HG03025 (cell line): Measurements from ENCODE around the gene APMAP.

ENCODE experiments used
- ATAC-seq: cut with Tn5 transposase; IDR thresholded peaks from one replicate; pipeline ENCODE4 v1.9.1; 2021; ENCODE audit warnings: mild to moderate bottlenecking, moderate library complexity; ENCODE audit not compliant: unreplicated experiment, low FRiP score

The APMAP gene

DNA sequence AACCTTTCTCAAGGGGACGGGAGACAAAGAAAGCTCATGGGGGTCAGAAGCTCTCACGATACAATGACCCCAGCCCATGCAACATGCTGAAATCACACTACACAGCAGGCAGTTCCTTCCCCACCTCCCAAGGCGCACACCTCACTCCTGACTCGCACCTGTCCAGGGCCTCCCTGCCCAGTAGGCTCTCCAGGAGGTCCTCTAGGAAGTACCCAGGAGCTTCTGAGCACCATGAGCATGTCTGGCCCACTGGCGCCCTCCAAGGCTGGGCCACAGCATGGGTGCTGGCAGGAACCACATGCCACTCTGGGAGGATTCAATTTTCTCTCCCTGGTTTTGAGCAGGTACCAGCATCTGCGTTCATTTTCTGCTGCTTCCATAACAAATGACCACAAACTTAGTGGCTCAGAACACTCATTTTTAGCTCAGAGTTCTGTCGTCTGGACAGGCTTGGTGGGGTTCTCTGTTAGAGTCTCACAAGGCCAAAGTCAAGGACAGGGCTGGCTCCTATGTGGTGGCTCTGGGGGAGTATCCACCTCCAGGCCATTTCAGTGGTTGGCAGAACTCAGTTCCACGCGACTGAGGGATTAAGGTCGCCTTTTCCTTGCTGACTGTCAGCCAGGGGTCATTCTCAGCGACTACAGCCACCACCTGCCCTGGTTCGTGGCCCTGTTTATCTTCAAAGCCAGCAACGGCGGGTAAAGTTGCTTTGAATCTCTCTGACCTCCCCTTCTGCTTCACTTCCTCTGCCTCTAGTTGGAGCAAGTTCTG, 32.7 kb upstream of the APMAP start:
- ATAC-seq, result no peak

DNA sequence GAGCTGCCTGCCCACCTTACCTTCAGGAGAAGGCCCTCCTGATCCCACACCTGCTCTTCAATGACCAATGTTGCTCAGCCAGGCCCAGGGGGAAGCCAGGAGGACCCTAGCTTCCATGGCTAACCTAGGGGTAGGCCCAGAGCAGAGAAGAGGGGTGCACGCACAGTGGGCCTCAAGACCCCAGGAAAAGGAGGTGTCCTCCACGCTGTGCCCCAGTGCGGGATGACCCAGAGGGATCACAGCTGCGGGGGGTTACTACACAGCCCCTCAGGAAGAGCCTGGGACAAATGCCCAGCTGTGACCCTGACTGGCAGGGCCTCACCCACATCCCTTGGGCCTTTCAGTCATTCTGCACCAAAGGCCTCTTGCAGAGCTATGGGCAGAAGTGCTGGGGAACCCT, 31.6 kb upstream of the APMAP start:
- ATAC-seq, result no peak

DNA sequence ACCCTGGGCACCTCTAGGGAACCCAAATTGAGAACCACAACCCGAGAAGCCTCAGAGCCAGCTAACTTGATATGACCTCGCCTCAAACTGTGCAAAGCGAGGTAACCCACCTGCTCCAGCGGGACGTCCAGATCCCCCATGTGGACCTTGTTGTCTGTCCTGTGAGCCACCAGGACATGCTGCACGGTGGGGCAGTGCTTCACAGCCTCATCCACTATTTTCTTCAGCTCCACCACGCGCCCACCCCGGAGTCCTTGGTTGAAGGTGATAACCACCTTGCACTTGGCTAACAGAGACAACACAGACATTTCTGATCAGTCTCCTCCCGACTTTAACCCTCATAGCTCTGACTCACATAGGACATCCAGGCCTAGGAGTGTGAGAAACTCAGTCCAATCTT, 30.8 kb upstream of the APMAP start:
- no peak for ATAC-seq

DNA sequence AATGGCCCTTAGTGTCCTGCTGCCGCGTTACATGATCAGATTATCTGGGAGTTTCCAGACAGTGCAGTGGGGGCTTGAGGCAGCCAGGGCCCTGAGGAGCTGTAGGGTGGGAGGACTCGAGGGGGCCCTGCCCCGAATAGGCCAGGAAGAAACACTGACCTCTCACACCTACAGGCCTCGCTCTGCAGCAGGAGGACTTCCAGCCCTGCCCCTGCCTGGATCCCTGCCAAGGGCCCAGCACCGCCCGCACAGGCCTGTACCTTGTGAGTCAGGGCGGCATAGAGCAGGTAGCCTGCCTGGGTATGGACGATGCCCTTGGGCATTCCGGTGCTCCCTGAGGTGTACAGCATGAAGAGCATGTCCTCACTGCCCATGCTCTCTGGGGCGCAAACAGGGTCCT, 30.1 kb upstream of the APMAP start:
- ATAC-seq, result no peak

DNA sequence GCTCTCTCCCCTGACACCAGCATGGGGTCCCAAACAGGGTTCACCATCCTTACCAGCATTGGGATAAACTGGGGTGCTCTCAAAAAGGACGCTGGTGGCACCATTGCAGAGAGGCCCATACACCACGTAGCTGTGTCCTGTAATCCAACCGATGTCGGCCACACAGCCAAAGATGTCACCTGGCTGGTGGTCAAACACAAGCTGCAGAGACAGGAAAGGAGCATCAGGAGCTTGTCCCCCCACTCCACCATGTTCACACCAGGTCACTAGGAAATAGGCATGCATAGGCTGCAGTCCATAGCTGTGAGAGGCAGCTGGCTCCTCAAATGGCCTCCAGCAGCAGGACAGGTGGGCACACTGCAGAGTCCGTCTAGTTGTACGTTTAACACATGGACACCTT, 28.8 kb upstream of the APMAP start:
- no peak for ATAC-seq

DNA sequence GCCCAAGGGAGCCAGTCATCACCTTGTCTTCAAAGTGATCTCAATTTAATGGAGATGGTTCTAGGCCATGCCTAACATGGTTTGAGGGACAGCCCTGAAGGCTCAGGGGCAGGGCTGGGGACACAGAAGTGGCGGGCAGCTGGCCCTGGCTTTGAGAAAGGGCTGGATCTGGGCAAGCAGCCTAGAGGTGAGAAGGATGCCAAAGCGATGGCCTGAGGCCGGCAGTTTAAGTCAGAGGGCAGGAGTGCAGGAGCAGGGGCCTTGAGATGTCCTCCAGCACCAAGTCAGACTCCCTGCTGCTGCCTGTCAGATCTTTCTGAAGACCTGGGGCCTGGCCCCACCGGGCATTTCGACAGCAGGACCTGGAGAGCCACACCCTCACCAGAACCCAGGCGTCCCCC, 28.4 kb upstream of the APMAP start:
- ATAC-seq, result no peak

DNA sequence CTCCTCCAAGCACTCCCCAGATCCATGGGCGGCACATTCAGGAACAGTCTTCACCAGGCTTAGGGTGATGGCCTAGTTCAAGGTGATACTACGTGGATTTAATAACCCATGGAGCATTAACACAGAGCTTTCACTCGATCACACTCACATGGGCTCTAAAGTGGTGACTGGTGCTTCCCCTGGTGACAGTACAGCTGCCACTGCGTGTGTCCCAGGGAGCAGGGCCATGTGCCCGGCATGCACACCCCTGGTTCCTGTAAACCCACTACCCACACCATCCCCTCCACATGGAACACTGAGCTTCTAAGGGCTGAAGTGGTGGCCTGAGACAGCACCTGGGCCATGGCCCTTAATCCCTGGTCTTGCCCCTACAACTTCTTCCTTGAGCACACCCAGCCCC, 27.8 kb upstream of the APMAP start:
- no peak for ATAC-seq

DNA sequence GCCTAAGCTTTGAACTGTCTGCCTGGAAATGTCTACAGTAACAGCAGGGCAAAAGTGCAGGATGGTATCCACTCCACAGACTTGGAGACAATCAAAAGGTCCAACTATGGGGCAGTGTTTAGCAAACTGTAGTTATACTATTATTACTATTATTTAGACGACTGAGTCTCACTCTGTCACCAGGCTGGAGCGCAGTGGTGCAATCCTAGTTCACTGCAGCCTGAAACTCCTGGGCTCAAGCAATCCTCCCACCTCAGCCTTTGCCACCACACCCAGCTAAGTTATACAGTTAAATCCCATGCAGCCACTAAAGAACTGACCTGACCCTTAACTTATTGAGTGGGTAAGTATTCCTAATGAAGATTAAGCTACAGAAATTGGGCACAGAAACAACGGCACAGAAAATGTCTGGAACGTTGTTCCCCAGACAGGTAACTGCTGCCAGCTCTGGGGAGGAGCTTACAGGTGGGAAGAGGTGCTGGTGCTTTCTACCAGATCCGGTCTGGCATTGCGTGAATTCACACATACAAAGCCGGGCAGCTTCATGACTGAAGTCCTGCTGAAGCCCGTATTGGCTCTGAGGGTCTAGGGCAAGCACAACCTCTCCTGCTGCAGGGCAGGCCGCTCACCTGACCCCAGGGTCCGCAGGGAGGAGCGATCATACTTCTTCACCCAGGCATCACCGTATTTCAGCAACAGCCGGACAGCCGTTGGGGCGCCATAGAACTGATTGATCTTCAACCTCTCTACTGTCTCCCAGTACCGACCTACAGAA, 27.0 kb upstream of the APMAP start:
- no peak for ATAC-seq

DNA sequence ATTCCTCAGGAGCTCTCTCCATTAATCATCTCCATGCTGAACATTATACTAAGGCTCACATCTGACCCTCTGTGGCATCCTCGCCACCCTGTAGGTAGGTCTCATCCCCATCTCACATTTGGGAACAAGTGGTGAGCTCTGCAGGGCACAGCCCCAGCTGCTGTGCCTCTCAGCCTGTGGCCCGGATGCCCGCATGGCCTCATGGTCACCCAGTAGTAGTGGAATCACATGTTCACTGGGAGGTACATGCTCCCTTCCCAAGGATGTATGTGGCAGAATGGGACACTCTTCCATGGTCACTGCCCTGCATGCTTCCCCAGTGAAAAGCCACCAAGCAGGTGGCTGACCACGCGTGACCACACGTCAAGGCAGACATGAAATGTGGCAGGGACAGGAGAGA, 26.3 kb upstream of the APMAP start:
- no peak for ATAC-seq

DNA sequence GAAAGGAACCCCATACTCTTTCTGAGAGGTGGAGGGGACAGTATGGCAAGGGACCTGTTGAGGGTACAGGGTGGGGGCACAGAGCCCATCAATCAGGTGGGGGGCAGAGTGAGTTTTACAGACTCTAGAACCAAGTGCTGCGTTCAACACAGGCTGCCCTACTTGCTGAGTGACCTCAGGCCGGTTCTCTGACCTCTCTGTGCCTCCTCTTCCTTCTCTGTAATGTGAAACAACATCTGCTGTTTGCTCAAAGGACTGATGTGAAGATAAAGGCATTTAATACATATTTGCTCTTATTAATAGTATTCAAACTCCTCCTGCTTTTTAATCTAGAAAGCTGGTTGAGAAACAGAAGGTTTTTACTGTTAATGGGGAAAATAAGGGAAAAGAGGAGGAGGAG, 25.9 kb upstream of the APMAP start:
- ATAC-seq, result no peak

DNA sequence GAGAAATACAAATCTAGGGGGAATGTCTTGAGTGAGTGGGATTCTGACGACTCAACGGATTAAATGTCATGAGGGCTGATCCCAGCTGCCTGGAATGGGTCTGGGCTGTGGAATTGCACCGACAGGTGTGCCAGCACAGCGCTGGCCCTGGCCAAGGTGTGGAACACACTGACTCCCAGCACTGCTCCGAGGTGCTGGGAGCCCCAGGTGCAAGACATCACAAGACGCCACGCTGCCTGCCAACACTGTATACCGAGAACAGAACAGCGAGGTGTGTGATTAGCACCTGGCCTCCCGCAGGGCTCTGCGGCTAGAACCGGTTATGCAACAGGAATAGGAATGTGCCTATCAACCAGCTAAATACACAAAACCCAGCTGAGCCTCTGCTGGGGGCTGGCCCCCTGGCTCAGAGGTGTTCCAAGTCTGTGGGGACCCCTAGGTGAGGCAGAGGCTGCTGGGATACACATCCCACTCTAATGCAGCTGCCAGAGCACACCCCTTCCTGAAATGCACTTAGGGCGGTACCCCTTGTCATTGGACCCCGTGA, 24.8 kb upstream of the APMAP start:
- ATAC-seq, result no peak

DNA sequence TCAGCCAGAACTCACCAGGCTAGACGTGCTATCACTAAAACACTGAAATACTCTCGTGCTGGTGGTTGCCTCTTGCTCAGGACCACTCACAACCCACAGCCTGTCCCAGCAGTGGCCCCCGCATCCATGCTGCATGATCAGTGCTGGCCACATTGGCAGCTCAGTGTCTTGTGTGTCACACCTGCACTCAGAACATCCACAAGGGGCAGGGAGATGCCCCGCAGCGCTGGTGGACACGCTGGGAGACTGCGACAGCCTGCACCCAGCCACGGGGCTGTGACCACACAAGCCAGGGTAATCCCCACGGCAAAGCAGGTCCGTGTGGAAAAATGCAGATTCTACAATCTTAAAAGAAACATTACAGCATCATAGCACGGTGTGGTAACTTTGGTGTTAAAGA, 23.9 kb upstream of the APMAP start:
- ATAC-seq, result no peak

DNA sequence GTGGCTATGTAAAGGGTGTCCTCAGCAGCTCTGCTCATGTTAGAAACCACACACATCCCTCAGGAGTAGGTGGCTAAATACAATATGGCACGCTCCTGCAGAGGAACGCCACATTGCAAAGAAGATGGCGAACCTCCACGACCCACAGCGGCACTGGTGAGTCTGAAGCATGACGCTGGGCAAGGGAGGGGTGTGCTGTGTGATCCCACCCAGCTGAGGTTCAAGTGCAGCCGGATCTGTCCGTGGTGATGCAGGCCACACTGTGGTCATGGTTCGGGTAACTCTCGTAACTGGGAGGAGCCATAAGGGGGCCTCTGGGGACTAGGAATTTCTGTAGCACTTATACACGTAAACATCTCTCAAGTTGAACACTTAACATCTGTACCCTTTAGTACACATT, 23.4 kb upstream of the APMAP start:
- no peak for ATAC-seq

DNA sequence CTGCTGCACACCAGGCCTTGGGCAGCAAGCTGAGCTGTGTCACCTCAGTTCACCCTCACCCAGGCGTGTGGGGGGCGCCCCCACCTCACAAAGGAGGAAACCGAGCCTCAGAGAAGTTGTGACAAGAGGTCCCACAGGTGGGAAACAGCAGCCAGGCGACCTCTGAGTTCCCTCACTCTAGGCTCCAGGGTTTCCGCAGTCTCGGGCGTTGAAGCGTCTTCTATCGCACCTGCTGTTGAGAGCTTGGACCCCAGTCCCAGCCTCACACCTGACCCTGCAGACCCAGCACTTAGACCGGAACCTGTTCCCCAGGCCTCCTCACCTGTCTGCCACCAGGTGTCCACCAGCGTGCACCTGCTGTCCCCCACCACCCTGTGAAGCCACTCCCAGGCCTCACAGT, 22.3 kb upstream of the APMAP start:
- ATAC-seq, result no peak

DNA sequence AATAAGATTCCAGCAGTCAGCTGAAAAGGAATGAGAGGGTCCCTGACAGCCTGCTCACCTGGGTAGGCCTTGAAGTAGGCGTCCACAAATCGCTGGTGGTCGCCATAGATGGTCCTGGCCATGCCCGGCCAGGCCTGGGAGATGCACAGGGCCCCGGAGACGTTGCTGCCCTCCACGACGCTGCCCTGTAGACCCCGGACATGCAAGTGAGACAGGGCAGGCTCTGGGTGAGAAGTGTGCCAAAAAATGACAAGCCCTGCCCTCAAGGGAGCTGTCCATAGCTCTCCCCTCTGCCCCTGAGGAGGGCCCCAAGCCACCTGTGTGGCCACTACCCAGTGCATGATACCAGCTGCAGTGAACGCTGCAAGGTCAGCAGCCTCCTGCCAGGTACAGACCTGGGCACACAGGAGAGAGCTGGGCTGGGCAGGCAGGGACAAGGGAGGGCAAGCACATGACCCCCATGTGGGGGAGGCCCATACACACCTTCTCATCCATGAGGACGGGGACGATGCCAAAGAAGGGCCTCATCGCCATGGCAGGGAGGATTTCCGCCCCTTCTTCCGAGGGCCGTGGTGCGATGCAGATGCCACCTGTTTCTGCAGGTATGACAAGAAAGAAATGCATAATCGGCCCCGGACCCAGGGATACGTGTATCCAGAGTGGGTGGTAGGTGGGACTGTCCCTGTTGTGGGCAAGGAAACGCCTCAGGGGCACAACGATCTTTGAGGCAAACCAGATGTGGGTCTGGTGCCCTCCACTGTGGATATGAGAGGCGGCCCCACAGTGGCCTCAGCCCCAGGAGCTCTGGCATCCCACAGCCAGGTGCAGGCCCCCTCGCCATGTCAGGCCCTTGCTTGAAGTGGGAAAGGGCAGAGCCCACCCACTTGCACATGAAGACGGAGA, 21.2 kb upstream of the APMAP start:
- no peak for ATAC-seq

DNA sequence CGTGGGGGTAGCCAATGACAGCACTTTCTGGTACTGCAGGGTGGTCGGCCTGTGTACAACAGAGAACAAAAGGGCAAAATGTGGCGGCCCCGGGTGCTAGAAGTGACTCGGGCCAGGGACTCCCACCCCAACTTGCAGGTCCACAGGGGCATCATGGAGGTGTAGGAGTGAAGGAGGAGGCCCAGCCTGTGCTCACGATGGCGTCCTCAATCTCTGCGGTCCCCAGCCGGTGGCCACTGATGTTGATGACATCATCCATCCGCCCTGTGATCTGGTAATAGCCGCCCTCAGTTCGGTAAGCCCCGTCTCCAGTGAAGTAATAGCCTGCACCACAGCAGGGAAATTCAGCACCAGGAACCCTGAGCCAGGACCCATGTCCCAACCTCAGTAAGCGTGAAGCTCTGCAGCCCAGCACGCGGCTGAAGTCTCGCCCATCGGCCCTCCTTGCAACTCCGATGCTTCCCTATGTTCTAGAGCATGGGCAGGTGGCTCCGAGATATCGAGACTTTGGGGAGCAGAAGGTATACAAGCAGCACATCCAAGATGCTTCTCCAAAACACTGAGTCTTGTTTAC, 20.2 kb upstream of the APMAP start:
- no peak for ATAC-seq

DNA sequence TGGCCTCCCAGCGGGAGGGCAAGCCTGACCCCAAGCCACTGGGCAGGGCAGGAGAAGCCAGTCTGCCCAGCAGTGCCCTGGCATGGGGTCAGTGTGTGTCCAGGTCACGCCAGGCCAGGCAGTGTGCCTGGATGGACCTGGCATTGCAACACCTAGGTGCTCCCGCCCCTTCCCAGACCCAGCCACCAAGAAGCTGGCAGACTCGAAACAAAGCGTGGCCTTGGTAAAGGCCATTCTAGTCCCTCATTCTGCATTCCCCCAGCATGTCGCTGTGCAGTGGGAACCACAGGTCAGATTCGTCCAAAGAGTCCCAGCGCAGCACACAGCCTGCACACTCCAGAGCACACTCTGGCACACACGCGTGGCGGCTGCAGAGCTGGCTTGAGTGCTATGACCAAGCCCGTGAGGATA, 19.3 kb upstream of the APMAP start:
- no peak for ATAC-seq

DNA sequence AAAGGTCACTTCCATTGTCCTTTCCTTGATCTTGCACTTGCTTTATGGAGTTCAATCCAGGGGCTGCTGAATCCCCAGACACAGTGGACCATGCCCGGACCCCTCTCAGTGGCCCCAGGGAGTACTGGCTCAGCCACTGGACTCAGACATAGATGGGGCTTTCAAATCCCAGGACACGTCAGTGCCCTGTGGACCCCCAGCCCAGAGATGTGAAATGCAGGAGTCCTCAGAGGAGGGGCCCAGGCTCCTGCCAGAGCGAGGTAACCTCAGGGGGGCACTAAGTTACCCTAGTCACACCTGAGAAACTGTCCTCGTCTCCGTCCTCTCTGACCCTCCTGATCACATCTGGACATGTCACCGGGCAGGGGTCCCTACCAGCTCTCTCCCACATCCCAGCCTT, 18.7 kb upstream of the APMAP start:
- no peak for ATAC-seq

DNA sequence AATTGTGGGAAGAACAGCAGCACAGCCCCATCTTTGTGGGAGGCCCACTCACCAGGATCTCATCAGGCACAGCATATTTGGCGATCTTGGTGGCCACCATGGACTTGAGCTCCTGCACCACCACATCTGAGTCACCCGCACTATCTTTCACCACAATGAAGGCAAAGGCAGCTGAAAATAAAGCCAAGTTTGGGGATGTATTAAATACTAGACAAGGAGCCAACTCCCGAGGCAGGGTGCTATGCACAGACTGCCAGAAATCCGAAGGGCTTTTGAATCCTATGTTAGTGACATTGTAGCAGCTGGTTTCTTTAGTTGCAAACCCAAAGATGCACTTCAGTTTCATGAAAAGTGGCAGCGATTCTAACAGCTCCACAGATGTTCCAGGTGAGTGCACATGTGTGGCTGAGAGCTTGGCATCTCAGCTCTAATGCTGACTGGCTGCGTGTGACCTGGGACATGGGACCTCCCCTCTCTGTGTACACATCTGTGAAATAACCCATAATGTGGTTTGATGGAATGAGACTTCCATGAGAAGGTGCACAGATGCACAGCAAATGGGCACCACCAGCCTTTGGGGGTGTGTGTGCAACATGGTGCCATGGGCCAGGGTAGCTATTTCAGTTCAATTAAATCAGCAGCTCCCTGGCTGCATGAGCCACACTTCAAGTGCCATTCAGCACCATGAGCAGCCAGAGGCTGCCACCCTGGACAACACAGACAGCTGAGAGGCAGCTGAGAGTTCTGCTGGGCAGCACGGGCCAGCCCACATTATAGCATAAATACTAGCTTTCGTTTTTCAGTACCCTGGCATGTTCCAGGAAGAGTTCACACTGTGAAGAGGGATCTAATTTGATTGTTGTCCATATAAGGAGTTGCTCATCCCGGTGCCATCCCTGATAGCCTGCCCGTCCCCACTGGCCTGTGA, 16.9 kb upstream of the APMAP start:
- ATAC-seq, result no peak
